HG03520 (cell line): ENCODE measurements around the gene SULT1A2.
"Not testable (repeated sequence)": the region's sequence is repeated elsewhere in the genome, so short reads cannot be mapped to it uniquely, and the experiment has no call there.

Source experiments
- ATAC-seq: cut with Tn5 transposase; IDR thresholded peaks from one replicate; pipeline ENCODE4 v1.9.1; 2021; ENCODE audit warnings: mild to moderate bottlenecking, moderate library complexity; ENCODE audit not compliant: unreplicated experiment

Gene SULT1A2

DNA sequence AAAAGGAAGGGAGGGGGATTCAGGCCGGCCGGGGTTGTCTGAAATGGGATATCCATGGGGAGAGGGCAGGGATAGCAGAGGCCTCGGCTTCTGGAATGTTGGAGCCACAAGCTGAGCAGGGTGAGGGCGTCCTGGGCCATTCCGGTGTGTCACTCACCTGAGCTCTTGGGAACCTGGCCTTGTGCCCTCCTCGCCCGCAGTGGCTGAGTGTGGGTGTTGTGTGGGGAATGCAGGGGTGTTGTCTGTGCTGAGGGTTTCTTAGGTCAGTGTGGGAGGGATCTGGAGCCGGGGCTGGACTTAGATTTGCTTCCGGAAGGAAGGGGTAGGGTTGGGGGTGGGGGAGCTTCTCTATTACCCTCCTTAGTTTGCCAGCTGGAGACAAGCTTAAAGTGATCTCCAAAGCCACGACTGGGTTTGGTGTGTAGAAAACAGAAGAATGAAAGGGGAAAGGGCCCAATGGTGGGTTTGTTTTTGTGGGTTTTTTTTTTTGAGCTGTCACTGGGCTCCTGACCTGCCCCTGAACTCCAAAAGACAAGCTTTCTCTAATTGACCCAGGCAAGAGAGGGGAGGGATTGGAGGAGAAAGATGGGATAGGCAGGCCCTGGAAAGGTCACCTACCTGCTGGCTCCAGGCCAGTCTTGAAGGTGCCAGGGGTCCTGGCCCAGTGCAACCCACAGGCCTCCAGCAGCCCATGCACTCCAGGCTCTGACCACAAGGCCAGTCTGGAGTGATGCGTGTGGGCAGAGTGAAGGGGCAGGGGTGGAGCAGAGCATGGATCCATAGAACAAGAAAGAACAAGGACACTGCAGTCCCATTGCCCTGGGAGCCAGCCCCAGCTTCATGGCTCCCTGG is at the start of gene SULT1A2:
Gene SULT1A2, minus strand, starts transcription at position 211 of the 852 bp plus-strand sequence. CDS start 1,120 bp downstream, outside the sequence.
- ATAC-seq = no peak

DNA sequence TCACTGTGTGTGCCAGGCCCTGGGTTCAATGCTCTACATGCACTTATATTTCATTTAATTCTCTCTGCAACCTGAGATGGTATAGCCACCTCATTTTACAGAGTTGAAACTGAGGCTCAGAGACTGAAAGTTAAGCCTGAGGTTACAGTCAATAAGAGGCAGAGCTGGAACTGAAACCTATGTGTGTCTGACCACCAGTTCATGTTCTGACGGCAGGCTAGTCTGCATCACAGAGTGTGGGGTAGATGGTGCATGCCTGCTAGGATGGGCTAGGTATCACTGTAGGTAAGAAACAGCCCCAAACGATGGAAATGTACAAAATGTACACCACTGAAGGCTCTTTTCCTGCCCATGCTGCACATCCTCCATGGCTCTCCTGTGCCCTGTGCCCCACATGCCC is 43.1 kb upstream of the SULT1A2 start:
- ATAC-seq = not testable (repeated sequence)

DNA sequence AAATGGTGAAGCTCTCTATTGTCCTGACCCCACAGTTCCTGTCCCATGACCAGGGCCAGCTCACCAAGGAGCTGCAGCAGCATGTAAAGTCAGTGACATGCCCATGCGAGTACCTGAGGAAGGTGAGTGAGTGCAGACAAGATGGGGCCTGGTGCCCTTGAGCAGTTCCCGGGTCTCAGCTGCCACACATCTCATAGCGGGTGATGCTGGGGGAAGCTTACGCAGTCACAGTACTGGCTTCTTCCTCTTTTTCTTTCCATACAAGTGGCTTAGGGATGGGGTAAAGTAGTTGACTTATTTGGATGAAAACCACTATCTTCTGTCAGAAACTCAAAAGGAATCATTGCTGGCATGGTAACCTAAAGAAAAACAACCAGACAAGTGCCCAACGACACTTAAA is 41.5 kb upstream of the SULT1A2 start:
- ATAC-seq = not testable (repeated sequence)

DNA sequence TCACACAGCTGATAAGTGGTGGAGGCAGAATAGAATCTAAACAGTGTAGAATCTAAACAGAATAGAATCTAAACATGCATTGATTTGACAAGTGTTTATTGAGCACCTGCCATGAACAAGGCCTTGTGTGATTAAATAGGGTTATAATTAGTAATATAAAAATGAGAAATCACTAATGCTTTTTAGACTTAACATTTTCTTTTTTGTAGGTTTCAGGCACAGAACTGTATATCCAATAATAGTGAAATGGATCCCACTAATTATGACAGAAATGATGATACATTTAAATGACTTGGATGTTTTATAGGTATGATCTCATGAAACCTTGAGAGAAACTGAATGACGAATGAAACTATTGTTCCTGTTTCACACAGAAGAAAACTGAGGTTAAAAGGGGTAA is 40.9 kb upstream of the SULT1A2 start, which contains the start of gene NPIPB8:
Gene NPIPB8, plus strand, starts transcription at position 301 of the 400 bp plus-strand sequence. CDS start 296 bp downstream, outside the sequence.
- not testable (repeated sequence) for ATAC-seq

DNA sequence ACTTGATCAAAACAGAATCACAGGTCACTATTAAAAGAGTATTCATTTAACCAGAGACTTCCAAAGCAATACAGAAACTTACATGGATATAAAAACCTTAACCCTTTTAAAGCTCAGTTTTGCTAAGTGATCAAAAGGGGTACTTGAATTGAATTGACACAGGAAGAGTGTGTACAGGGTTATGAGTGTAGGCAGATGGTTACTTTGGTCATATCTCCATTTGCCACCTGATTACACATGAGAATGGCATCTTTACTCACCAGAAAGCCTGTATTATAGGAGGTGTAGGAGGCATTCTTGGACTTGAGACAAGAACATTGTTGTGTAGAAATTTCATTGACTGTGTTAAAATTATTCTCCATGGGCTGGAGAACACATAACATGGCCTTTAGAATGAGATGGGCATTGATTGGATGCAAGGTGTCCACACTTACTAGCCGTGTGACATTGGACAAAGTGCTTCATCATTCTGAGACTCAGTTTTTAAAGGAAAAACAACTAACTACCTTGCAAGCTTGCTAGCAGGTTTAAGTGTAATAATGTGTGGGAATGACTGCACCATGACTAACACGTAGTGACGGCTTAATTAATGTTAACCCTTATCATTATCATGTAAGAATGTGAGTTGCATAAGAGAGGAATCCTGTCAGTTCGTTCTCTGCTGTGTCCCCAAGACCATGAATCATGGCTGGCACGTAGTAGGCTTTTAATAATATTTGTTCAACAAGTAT is 39.4 kb upstream of the SULT1A2 start:
- not testable (repeated sequence) for ATAC-seq

DNA sequence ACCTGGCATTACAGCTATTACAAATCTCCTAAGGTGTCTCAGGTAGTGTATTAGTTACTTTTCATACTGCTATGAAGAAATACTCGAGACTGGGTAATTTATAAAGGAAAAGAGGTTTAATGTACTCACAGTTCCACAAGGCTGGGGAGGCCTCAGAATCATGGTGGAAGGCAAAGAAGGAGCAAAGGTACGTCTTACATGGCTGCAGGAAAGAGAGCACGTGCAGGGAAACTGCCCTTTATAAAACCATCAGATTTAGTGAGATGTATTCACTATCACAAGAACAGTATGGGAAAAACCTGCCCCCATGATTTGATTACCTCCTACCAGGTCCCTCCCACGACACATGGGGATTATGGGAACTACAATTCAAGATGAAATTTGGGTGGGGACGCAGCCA is 34.1 kb upstream of the SULT1A2 start:
- not testable (repeated sequence) for ATAC-seq

DNA sequence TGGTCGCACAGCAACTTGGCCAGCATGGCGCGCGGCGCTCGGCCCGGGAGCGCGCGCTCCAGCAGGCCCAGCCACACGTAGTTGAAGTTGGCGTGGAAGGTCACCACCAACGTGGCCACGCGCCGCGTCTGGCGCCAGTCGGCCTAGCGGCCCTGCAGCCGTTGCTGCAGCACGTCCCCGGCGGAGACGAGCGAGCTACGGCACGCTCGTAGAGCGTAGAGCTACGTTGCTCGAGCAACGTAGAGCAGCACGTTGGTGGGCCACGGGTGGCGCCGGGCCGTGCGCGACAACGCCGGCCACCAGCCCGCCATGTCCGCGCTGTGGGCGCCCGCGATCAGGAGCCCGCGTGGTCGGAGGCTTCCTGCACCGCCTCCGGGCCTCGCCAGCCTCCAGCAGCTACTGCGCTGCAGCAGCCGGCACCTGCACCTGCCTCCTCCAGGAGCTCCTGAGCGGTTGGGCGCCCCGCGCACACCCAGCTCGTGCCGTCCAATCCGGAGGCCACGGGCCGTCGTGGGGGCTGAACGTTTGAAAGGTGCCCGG is 26.4 kb upstream of the SULT1A2 start:
- ATAC-seq = no peak

DNA sequence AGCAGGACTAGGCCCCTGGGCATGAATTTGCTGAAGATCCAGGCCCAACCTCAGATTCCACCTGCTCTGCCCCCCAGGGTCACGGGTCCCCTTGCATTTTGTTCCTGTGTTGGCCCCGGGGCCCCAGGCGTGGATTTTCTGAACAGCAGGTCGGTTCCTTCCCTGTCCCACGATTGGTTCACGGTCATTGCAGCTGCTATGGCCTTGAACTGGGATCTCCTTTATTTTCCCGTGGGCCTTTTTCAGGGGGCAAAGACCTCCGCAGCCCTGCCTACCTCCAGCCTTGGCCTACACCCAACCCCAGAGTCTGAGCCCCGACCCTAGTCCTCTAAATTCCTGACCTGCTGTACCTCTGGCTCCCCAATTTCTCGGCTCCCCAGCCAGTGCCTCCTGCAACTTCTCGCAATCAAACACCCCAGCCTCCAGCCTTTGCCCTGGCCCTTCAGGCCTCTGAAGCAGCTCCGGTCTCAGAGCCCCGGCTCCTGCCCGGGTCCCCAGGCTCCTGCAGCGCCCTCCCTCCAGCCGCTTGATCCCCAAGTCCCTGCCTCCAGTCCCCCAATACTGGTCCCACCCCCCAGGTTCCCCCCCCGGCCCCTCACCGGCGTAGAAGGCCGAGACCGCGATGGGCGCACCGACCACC is 25.8 kb upstream of the SULT1A2 start:
- ATAC-seq = not testable (repeated sequence)

DNA sequence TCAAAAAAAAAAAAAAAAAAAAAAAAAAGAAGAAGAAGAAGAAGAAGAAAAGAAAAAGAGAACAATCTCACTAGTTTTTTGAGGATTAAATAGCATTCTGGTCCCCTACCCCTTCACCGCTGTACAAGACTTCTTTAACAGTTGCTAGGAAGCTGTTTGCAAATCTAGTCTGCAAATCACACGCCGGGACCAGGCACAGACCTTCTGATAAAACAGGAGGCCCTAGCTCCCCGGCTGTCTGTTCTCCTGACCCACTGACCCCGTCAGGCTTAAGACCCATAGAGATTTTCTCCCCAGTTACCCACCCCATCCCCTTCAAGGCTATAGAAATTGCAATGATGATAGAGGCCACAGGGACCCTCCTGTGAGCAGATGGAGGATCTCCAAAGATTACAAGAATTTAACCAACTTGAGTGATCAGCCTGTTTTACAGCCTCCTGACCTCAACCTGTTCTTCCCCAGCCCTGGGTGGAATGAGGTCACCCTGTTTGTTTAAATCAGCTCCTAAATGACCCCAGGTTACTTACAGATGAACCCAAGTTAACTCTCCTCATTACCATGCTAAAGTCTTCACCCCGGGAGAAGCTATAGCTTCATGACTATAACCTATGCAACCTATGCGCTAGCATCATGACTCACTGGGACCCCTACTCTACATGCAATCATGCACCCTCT is 24.8 kb upstream of the SULT1A2 start:
- ATAC-seq = no peak

DNA sequence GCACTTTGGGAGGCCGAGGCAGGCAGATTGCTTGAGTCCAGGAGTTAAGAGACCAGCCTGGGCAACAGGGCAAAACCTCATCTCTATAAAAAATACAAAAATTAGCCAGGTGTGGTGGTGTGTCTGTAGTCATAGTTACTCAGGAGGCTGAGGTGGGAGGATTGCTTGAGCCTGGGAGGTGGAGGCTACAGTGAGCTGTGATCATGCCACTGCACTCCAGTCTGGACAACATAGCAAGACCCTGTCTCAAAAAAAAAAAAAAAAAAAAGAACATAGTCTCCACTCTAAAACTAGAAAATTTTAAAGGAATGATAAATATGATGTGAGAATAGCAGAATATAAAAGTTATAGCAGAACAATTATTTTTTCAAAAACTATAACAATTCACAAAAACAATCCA is 23.5 kb upstream of the SULT1A2 start:
- not testable (repeated sequence) for ATAC-seq

DNA sequence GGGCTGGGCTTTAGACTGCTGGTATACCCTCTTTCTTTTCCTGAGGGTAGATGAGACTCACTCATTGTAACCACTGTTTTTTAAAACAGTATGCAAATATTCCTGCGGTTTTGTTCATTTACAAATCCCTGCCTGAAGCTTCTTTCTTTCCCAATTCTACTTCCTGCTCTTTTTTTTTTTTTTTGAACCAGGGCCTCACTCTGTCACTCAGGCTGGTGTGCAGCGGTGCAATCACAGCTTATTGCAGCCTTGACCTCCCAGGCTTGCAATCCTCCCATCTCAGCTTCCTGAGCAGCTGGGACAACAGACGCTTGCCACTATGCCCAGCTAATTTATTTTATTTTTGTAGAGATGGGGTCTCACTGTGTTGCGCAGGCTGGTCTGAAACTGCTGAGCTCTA is 21.0 kb upstream of the SULT1A2 start:
- no peak for ATAC-seq

DNA sequence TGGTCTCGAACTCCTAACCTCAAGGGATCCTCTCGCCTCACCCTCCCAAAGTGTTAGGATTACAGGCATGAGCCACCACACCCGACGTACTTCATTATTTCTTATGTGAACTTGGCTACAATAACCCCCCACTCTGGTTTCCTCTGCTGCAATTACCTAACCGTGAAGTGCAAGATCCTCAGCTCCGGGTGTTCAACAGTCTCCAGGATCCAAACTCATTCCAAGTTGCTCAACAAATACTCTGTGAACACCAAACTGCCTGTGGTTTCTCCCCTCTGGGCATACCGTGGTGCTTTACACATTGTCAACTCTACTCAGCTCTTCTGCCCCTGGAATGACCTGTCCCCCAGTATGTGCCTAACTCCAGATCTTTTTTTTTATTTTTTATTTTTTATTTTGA is 19.8 kb upstream of the SULT1A2 start:
- ATAC-seq = no peak

DNA sequence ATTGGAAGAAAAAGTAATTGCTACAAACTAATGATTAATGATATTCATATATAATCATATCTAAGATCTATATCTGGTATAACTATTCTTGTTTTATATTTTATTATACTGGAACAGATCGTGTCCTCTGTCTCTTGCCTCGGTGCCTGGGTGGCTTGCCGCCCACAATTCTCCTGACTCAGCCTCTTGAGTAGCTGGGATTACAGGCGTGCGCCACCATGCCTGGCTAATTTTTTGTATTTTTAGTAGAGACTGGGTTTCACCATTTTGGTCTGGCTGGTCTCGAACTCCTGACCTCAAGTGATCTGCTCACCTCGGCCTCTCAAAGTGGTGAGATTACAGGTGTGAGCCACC is 19.4 kb upstream of the SULT1A2 start:
- ATAC-seq = not testable (repeated sequence)

DNA sequence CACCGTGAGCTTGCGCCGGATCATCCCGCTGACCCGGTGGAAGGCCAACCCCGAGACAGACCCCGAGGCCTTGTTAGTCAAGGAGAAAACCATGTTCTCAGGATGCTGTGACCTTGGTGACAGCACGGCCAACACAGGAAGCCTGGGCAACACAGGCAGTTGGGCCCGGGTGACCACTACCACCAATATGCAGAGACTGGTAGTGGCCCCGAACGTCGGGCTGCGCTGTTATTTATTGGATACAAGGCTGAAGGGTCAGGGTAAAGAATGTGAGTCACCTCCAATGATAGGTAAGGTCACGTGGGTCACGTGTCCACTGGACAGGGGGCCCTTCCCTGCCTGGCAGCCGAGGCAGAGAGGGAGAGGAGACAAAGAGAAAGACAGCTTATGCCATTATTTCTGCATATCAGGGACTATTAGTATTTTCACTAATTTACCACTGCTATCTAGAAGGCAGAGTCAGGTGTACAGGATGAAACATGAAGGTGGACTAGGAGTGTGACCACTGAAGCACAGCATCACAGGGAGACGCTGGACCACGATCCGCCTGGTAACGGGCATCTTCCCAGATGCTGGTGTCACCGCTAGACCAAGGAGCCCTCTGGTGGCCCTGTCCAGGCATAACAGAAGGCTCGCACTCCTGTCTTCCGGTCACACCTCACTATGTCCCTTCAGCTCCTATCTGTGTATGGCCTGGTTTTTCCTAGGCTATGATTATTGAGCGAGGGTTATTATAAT is 18.8 kb upstream of the SULT1A2 start:
- not testable (repeated sequence) for ATAC-seq

DNA sequence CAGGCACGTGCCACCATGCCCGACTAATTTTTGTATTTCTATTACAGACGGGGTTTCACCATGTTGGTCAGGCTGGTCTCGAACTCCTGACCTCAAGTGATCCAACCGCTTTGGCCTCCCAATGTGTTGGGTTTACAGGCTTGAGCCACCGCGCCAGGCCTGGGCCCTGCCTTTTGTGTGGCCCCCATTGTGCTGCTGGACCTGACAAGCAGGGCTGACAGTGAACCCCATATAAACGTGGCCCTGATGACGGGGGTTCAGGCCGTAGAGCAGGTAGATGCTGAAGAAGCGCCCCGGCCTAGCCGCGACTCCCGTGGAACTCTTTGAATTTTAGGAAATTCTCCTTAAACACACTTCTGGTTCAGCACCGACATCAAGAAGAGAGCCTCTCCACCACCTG is 17.7 kb upstream of the SULT1A2 start:
- not testable (repeated sequence) for ATAC-seq

DNA sequence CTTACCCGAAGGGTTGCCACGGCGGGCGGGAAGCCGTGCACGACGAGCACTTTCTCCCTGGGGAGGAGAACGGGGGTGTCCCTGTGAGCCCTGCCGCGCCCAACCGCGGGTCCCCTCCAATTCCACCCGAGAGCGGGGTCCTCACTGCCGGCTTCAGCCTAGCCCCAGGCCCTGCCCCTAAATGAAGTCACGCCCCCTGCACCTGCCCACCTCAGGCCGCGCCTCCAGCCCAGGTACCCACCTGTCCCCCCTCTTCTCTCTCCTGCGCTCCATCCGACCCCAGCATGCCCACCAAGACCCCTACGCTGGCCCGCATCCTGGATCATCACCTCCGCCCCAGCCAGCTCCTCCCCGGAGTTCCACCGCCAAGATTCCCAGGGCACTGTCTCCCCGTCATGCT is 17.1 kb upstream of the SULT1A2 start:
- not testable (repeated sequence) for ATAC-seq

DNA sequence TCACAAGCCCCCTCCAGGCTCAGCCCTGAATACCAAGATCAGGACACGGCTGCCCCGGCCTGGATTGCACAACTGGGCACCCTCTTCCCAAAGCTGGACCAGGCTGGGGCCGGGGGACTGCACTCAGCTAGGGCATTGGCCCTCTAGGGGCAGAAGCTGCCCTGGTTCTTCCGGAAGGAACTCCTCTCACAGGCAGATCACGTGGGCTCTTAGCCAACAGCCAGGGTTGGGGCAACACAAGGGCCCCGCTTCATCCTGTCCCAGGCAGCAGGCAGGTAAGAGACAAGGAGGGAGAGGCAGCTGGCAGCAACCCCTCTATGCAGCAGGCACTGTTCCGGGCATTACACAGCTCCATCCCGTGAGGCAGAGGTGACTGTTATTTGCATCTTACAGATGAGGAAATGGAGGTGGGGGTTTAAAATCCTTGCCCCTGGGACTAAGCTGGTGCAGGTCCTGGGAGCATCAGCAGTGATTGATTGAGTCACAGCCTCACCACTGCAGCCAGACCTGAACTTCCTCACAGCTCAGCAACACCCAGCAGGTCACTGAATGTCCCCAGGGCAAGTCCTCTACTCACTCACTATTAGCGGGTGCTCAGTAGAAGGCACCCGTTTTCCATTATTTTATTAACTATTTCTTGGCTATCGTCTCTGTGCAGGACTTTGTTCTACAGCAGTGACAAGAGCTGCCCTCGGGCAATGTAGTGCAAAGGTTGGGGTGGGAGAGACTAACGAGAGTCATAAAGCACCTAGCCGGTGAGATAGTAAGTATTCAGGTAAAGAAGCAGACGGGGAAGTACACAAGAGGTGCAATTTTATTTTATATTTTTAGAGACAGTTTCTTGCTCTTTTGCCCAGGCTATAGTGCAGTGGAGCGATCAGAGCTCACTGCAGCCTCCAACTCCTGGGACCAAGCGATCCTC is 15.8 kb upstream of the SULT1A2 start:
- not testable (repeated sequence) for ATAC-seq

DNA sequence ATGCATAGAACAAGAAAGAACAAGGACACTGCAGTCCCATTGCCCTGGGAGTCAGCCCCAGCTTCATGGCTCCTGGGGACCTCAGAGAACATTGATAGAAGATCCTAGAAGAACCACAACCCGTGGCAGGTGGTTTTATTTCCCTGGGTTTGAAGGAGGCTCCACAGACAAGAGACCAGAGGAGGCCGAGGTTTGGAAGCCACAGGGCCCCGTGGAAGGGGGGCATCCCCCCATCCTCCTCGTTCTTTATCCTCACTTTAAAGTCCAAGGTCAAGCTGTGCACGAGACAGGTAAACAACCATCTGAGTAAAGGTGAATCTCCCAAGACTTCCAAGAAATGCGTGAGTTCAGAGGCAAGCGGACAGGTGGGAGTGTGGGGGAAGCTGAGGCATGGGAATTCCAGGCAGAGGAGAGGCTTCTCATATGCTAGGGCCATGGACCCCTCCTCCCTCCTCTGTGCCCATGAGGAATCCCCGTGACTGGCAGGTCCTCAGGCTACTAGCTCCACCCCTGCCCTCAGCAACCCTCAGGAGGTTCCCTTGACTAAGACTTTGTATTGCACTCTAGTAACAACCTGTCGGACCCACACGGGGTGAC is 13.8 kb upstream of the SULT1A2 start:
- no peak for ATAC-seq
